ENCODE results near the gene FBXO31. TPM values are rescaled to one million over a fixed set of nuclear protein-coding genes. Genes with fewer than 3 reads are reported as not detected.

Gene FBXO31
- total and polyA plus RNA-seq, 9 of the 15 experiments (the other 6 are each of a cell fraction or from before 2014, with no cell fraction given), result 0.18 to 33.3 (median 10.9) TPM

DNA sequence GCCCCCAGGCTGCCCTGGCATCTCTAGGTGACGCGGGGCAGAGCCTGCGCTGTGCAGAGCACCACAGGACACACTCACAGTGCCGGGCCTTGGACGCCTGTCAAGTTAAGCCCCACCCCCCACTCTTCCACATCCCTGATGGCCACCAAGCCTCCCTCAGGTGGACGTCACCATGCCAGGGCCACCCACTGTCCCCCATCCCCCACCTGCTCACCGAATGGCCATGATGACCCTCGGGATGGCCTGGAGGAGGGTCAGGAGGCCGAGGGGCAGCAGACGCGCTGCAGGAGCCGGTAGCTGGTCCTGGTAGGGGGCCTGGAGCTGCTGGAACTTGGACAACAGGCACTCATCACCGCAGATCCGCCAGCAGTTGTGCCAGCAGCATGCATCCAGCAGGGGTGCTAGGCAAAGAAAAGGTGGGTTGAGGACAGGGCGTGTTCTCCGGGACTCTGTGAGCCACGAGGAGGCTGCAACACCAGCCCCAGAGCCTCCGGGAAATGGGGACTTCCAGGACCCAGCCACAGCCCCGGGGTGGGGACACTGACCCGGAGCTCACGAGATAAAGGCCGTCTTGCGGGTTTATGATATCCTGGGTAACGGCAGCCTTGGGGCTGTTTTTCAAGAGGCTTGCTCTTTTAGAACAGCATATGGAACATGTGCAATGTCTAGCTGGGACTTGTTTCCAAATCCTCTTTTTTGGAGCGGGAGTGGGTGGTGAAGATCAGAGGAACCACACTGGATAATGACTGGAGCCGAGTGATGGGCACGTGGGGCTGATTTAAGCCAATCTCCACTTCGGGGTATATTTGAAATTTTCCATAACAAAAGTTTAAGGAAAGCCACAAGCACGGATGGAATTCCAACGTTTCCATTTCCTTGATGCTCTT is 77.8 kb downstream of the FBXO31 start (continued):
- TF ChIP-seq ZHX1 (conservative IDR thresholded peaks at IDR 0.05; ENCODE audit: low read length) (0 out of 2 replicates have a peak, but pooled peaks have one; percentile 31), KLF10 (CRISPR knock-in tag; IDR thresholded peaks at IDR 0.05) (no peak), POLR2H (tag; IDR thresholded peaks at IDR 0.05; ENCODE audit: low read depth) (peak; percentile 41; the same call in 1 of the 2 replicates), OTX1 (CRISPR knock-in tag; IDR thresholded peaks at IDR 0.05) (0 out of 2 replicates have a peak, but pooled peaks have one; percentile 64), ZNF280B (CRISPR knock-in tag; IDR thresholded peaks at IDR 0.05) (no peak), CBFB (CRISPR knock-in tag; IDR thresholded peaks at IDR 0.05) (no peak), ATF6 (CRISPR knock-in tag; IDR thresholded peaks at IDR 0.05) (0 out of 2 replicates have a peak, but pooled peaks have one; percentile 25), TBP (optimal IDR thresholded peaks at IDR 0.05; ENCODE audit: low read depth, low read length) (peak; percentile 46), CTBP1 (IDR thresholded peaks at IDR 0.05; ENCODE audit: borderline replicate concordance) (peak; percentile 87), KLF1 (tag; IDR thresholded peaks at IDR 0.05) (peak; percentile 28; the same call in 1 of the 2 replicates), AFF1 (IDR thresholded peaks at IDR 0.05; ENCODE audit: low read depth in 1 of 2, partially characterized antibody in 2 of 2) (peak; percentile 15 to 77), FOXM1 (IDR thresholded peaks at IDR 0.05; ENCODE audit: low read depth) (peak; percentile 37; the same call in 1 of the 2 replicates), FOXM1 (CRISPR knock-in tag; IDR thresholded peaks at IDR 0.05; ENCODE audit: low read depth) (no peak)
- TF ChIP-seq, protein P1, sequence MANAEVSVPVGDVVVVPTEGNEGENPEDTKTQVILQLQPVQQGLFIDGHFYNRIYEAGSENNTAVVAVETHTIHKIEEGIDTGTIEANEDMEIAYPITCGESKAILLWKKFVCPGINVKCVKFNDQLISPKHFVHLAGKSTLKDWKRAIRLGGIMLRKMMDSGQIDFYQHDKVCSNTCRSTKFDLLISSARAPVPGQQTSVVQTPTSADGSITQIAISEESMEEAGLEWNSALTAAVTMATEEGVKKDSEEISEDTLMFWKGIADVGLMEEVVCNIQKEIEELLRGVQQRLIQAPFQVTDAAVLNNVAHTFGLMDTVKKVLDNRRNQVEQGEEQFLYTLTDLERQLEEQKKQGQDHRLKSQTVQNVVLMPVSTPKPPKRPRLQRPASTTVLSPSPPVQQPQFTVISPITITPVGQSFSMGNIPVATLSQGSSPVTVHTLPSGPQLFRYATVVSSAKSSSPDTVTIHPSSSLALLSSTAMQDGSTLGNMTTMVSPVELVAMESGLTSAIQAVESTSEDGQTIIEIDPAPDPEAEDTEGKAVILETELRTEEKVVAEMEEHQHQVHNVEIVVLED (CRISPR knock-in tag; IDR thresholded peaks at IDR 0.05), result no peak

Data from K562 (cell line).